ENCODE measurements around the gene CXorf65.

CXorf65 gene

GRCh38 chrX:71099736-71100135, 6.8 kb downstream of the CXorf65 start:
- H3K4me3 ChIP-seq (ENCODE audit: control insufficient read depth, low read depth, low read length), result no peak overlapping the region
- TF ChIP-seq, protein P1, sequence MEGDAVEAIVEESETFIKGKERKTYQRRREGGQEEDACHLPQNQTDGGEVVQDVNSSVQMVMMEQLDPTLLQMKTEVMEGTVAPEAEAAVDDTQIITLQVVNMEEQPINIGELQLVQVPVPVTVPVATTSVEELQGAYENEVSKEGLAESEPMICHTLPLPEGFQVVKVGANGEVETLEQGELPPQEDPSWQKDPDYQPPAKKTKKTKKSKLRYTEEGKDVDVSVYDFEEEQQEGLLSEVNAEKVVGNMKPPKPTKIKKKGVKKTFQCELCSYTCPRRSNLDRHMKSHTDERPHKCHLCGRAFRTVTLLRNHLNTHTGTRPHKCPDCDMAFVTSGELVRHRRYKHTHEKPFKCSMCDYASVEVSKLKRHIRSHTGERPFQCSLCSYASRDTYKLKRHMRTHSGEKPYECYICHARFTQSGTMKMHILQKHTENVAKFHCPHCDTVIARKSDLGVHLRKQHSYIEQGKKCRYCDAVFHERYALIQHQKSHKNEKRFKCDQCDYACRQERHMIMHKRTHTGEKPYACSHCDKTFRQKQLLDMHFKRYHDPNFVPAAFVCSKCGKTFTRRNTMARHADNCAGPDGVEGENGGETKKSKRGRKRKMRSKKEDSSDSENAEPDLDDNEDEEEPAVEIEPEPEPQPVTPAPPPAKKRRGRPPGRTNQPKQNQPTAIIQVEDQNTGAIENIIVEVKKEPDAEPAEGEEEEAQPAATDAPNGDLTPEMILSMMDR (IDR thresholded peaks at IDR 0.05; ENCODE audit: control insufficient read depth, insufficient read depth, low read depth, low read length, missing control alignments), result no peak
- no peak for DNase-seq (ENCODE audit: low read depth)

- TF ChIP-seq, protein P1 (IDR thresholded peaks at IDR 0.05; ENCODE audit: control insufficient read depth, insufficient read depth, low read depth, low read length, missing control alignments), result no peak
- H3K4me3 ChIP-seq (ENCODE audit: control insufficient read depth, low read depth, low read length), result no peak overlapping the region
- DNase-seq (ENCODE audit: low read depth), result no peak
Measured at GRCh38 chrX:71098951-71099506, 7.5 kb downstream of the CXorf65 start.

DNA sequence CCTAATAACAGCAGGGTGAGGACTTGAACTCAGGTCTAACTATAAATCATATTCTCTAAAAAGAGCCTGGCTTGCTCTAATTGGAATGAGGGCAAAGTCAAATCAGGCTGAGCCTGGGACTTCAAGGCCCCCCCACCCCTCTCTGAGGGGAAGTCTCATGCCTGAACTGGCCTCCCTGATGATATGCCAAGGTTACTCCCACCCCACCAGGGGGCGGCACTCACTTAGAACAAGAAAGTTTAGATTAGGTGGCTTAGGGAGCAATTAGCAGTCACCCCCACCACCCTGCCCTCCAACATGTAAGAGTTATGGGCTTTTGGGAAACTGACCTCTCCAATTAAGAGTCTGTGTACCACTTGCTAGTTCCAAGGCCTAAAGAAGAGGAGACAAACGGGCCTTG, 8.2 kb downstream of the CXorf65 start:
- DNase-seq (ENCODE audit: low read depth), result no peak
- H3K4me3 ChIP-seq (ENCODE audit: control insufficient read depth, low read depth, low read length), result no peak overlapping the region
- TF ChIP-seq, protein P1 (IDR thresholded peaks at IDR 0.05; ENCODE audit: control insufficient read depth, insufficient read depth, low read depth, low read length, missing control alignments), result peak; percentile 42

DNA sequence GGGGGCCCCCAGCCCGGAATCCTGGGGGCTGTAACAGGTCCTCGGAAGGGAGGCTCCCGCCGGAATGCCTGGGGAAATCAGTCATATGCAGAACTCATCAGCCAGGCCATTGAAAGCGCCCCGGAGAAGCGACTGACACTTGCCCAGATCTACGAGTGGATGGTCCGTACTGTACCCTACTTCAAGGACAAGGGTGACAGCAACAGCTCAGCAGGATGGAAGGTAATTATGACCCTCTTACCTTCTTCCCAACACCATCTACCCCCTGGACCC, 9.8 kb downstream of the CXorf65 start:
- H3K4me3 ChIP-seq (ENCODE audit: control insufficient read depth, low read depth, low read length), result peak overlapping the region; percentile 42
- no peak for DNase-seq (ENCODE audit: low read depth)
- TF ChIP-seq, protein P1 (IDR thresholded peaks at IDR 0.05; ENCODE audit: control insufficient read depth, insufficient read depth, low read depth, low read length, missing control alignments), result no peak

- H3K4me3 ChIP-seq (ENCODE audit: control insufficient read depth, low read depth, low read length), result peak overlapping the region; percentile 42
- DNase-seq (ENCODE audit: low read depth), result no peak
- TF ChIP-seq, protein P1 (IDR thresholded peaks at IDR 0.05; ENCODE audit: control insufficient read depth, insufficient read depth, low read depth, low read length, missing control alignments), result no peak
Measured at GRCh38 chrX:71095981-71096759, 10.4 kb downstream of the CXorf65 start.

- TF ChIP-seq, protein P1 (IDR thresholded peaks at IDR 0.05; ENCODE audit: control insufficient read depth, insufficient read depth, low read depth, low read length, missing control alignments), result no peak
- peak; percentile 27 for DNase-seq (ENCODE audit: low read depth)
Measured at GRCh38 chrX:71095555-71095980, 11.0 kb downstream of the CXorf65 start, which contains the start of gene FOXO4. TSS of gene FOXO4 (plus strand) at chrX:71095851. CDS start at chrX:71096529, 678 bp downstream.

More at GRCh38 chrX:71095555-71095980, 11.0 kb downstream of the CXorf65 start, which contains the start of gene FOXO4:
- H3K4me3 ChIP-seq (ENCODE audit: control insufficient read depth, low read depth, low read length), result peak within 1 kb of the TSS; percentile 42

All from AG09309 (cell line).